ENCODE data around the gene PRAMEF20.

DNA sequence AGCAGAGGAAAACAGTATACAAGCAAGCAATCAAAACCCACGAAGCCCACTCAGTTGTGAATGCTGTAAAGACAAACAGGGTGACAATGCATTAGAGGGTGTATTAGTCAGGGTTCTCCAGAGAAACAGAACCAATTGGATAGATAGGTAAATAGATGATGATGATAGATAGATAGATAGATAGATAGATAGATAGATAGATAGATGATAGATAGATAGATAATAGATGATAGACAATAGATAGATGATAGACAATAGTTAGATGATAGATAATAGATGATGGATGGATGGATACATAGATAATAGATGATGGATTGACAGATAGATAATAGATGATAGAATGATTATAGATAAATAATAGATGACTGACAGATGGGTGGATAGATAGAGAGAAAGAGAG is 55.3 kb downstream of the PRAMEF20 start:
- TF ChIP-seq CTCF (tag by site-specific recombination; IDR thresholded peaks at IDR 0.05) (no peak), ZNF302 (tag by site-specific recombination; IDR thresholded peaks at IDR 0.05; ENCODE audit: low read depth) (no peak), ZNF654 (tag by site-specific recombination; IDR thresholded peaks at IDR 0.05; ENCODE audit: low read depth) (no peak), REST (tag by site-specific recombination; IDR thresholded peaks at IDR 0.05) (no peak), ZNF830 (tag by site-specific recombination; IDR thresholded peaks at IDR 0.05; ENCODE audit: low read depth) (no peak), RBAK (tag by site-specific recombination; IDR thresholded peaks at IDR 0.05) (no peak), FEZF1 (tag by site-specific recombination; IDR thresholded peaks at IDR 0.05) (no peak), KLF16 (tag by site-specific recombination; IDR thresholded peaks at IDR 0.05) (no peak), ZNF423 (tag by site-specific recombination; IDR thresholded peaks at IDR 0.05) (no peak), PBX3 (CRISPR knock-in tag; IDR thresholded peaks at IDR 0.05) (no peak)
- TF ChIP-seq, protein P1, sequence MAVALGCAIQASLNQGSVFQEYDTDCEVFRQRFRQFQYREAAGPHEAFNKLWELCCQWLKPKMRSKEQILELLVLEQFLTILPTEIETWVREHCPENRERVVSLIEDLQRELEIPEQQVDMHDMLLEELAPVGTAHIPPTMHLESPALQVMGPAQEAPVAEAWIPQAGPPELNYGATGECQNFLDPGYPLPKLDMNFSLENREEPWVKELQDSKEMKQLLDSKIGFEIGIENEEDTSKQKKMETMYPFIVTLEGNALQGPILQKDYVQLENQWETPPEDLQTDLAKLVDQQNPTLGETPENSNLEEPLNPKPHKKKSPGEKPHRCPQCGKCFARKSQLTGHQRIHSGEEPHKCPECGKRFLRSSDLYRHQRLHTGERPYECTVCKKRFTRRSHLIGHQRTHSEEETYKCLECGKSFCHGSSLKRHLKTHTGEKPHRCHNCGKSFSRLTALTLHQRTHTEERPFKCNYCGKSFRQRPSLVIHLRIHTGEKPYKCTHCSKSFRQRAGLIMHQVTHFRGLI (tag by site-specific recombination; IDR thresholded peaks at IDR 0.05): no peak
- TF ChIP-seq, protein P2, sequence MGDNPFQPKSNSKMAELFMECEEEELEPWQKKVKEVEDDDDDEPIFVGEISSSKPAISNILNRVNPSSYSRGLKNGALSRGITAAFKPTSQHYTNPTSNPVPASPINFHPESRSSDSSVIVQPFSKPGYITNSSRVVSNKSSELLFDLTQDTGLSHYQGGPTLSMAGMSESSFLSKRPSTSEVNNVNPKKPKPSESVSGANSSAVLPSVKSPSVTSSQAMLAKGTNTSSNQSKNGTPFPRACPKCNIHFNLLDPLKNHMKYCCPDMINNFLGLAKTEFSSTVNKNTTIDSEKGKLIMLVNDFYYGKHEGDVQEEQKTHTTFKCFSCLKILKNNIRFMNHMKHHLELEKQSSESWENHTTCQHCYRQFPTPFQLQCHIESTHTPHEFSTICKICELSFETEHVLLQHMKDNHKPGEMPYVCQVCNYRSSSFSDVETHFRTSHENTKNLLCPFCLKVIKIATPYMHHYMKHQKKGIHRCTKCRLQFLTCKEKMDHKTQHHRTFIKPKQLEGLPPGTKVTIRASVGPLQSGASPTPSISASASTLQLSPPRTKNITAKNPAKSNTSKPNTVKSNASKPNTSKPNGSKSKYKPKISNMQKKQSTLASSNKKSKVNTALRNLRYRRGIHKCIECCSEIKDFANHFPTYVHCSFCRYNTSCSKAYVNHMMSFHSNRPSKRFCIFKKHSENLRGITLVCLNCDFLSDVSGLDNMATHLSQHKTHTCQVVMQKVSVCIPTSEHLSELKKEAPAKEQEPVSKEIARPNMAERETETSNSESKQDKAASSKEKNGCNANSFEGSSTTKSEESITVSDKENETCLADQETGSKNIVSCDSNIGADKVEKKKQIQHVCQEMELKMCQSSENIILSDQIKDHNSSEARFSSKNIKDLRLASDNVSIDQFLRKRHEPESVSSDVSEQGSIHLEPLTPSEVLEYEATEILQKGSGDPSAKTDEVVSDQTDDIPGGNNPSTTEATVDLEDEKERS (tag by site-specific recombination; IDR thresholded peaks at IDR 0.05): no peak

All from HEK293 (cell line).